NCI-H2227 (cell line): Measurements from ENCODE around the gene HIPK2.
"Not testable (repeated sequence)": the region's sequence is repeated elsewhere in the genome, so short reads cannot be mapped to it uniquely, and the experiment has no call there.

Experiments used
- DNase-seq: peaks from one replicate; lab custom pipeline; 2025; ENCODE audit not compliant: unreplicated experiment; lab: John Stamatoyannopoulos, UW

The HIPK2 gene

GRCh38 chr7:139571651-139572050 is 206.1 kb downstream of the HIPK2 start:
- no peak for DNase-seq

GRCh38 chr7:139571190-139571589 is 206.6 kb downstream of the HIPK2 start:
- DNase-seq, result no peak

GRCh38 chr7:139570626-139571025 is 207.2 kb downstream of the HIPK2 start:
- DNase-seq, result no peak

- DNase-seq, result no peak
These were observed 207.7 kb downstream of the HIPK2 start for GRCh38 chr7:139570119-139570518.

- DNase-seq, result no peak
These were observed 208.8 kb downstream of the HIPK2 start for GRCh38 chr7:139568813-139569490.

GRCh38 chr7:139568346-139568675 is 209.5 kb downstream of the HIPK2 start:
- DNase-seq, result no peak

- DNase-seq, result no peak
These were observed 210.0 kb downstream of the HIPK2 start for GRCh38 chr7:139567647-139568345.

- DNase-seq, result no peak
These were observed 210.8 kb downstream of the HIPK2 start for GRCh38 chr7:139566736-139567646.

- DNase-seq, result no peak
These were observed 211.7 kb downstream of the HIPK2 start for GRCh38 chr7:139566075-139566474.

- no peak for DNase-seq
These were observed 213.9 kb downstream of the HIPK2 start for GRCh38 chr7:139563856-139564255.

- DNase-seq, result no peak
These were observed 214.7 kb downstream of the HIPK2 start for GRCh38 chr7:139562961-139563565.

GRCh38 chr7:139562491-139562890 is 215.3 kb downstream of the HIPK2 start:
- DNase-seq, result no peak

GRCh38 chr7:139560678-139561077 is 217.1 kb downstream of the HIPK2 start:
- DNase-seq, result no peak

- no peak for DNase-seq
These were observed 217.6 kb downstream of the HIPK2 start for GRCh38 chr7:139560199-139560598.

GRCh38 chr7:139559364-139560105 is 218.3 kb downstream of the HIPK2 start:
- DNase-seq, result no peak

GRCh38 chr7:139557857-139558581 is 219.8 kb downstream of the HIPK2 start:
- DNase-seq, result no peak

- not testable (repeated sequence) for DNase-seq
These were observed 223.7 kb downstream of the HIPK2 start for GRCh38 chr7:139553991-139554700.

GRCh38 chr7:139548302-139549028 is 229.3 kb downstream of the HIPK2 start:
- no peak for DNase-seq

- no peak for DNase-seq
These were observed 233.2 kb downstream of the HIPK2 start for GRCh38 chr7:139544645-139545044.
